Measurements from ENCODE around the gene ZNF530.
A peak's percentile ranks its signal among the peaks of the same experiment; 100 is the strongest.

The ZNF530 gene

GRCh38 chr19:57615346-57615745, 15.7 kb downstream of the ZNF530 start:
- DNase-seq (ENCODE audit: low spot score) = no peak

- DNase-seq (ENCODE audit: low spot score) = no peak
Measured at GRCh38 chr19:57620673-57621348, 21.1 kb downstream of the ZNF530 start.

GRCh38 chr19:57623091-57623490, 23.4 kb downstream of the ZNF530 start:
- no peak for DNase-seq (ENCODE audit: low spot score)

- DNase-seq (ENCODE audit: low spot score) = peak; percentile 95
Measured at GRCh38 chr19:57632987-57633831, 33.5 kb downstream of the ZNF530 start, which contains the start of gene ZNF211. TSS of gene ZNF211 (plus strand) at chr19:57633168. CDS start at chr19:57633347, 179 bp downstream.

- no peak for DNase-seq (ENCODE audit: low spot score)
Measured at GRCh38 chr19:57633832-57634131, 34.1 kb downstream of the ZNF530 start.

GRCh38 chr19:57637379-57637778, 37.7 kb downstream of the ZNF530 start:
- DNase-seq (ENCODE audit: low spot score) = no peak

- DNase-seq (ENCODE audit: low spot score) = no peak
Measured at GRCh38 chr19:57641715-57642234, 42.1 kb downstream of the ZNF530 start.

GRCh38 chr19:57642396-57643046, 42.8 kb downstream of the ZNF530 start:
- no peak for DNase-seq (ENCODE audit: low spot score)

- DNase-seq (ENCODE audit: low spot score) = no peak
Measured at GRCh38 chr19:57643734-57644133, 44.0 kb downstream of the ZNF530 start.

GRCh38 chr19:57648331-57649003, 48.8 kb downstream of the ZNF530 start:
- no peak for DNase-seq (ENCODE audit: low spot score)

GRCh38 chr19:57651654-57651996, 51.9 kb downstream of the ZNF530 start:
- no peak for DNase-seq (ENCODE audit: low spot score)

GRCh38 chr19:57653689-57654088, 54.0 kb downstream of the ZNF530 start:
- no peak for DNase-seq (ENCODE audit: low spot score)

- no peak for DNase-seq (ENCODE audit: low spot score)
Measured at GRCh38 chr19:57655443-57655842, 55.8 kb downstream of the ZNF530 start.

- DNase-seq (ENCODE audit: low spot score) = no peak
Measured at GRCh38 chr19:57656346-57656745, 56.7 kb downstream of the ZNF530 start.
